IMR-90 (cell line): ENCODE measurements around the gene TGM5. TPM values are rescaled to one million over a fixed set of nuclear protein-coding genes. Genes with fewer than 3 reads are reported as not detected.
"Not testable (repeated sequence)": the region's sequence is repeated elsewhere in the genome, so short reads cannot be mapped to it uniquely, and the experiment has no call there.

Experiments used
- ATAC-seq: fragments of 200-7000 bp; cut with Tn5 transposase; 2 replicates; pipeline ENCODE4 v1.9.1; 2020; ENCODE audit warnings: low read depth, mild to moderate bottlenecking, moderate library complexity
- BruUV-seq: library from RNA; stranded (reverse); fragments of 400-500 nt; replicated peaks from 2 replicates; lab custom pipeline; 2021; lab: Mats Ljungman, UMichigan
- CTCF ChIA-PET: fragments of 300-600 bp; formaldehyde crosslinking; extraction: SDS; loops from one replicate; lab custom pipeline; 2021; ENCODE audit warnings: antibody characterized with exemption; lab: Yijun Ruan, JAX
- POLR2A ChIA-PET: fragments of 300-600 bp; sonication (Branson Sonifier 250); formaldehyde crosslinking; loops from one replicate; lab custom pipeline; 2022; ENCODE audit warnings: antibody characterized with exemption; ENCODE audit not compliant: unreplicated experiment; lab: Charles Lee
- DNase-seq: peaks from one replicate; pipeline ENCODE4 v3.0.0; 2013
- H2AFZ ChIP-seq: replicated peaks from 2 replicates; pipeline ENCODE3; 2013; ENCODE audit warnings: low read length, mild to moderate bottlenecking; ENCODE audit not compliant: poor library complexity
- H2AK5ac ChIP-seq: 2 replicates; pipeline ENCODE4 v1.6.1; 2013; ENCODE audit warnings: low read depth, low read length, inconsistent platforms
- H2AK9ac ChIP-seq: replicated peaks from 2 replicates; pipeline ENCODE3; 2013; ENCODE audit warnings: mild to moderate bottlenecking, low read depth, low read length, moderate library complexity; ENCODE audit not compliant: poor library complexity
- H2BK120ac ChIP-seq: 2 replicates; pipeline ENCODE4 v1.6.1; 2013; ENCODE audit warnings: low read depth, low read length, inconsistent platforms
- H2BK15ac ChIP-seq: 3 replicates; pipeline ENCODE4 v1.6.1; 2013; ENCODE audit warnings: low read depth, low read length, inconsistent platforms
- H2BK20ac ChIP-seq: 2 replicates; pipeline ENCODE4 v1.6.1; 2013; ENCODE audit warnings: low read depth, mild to moderate bottlenecking, inconsistent platforms, low read length, moderate library complexity
- H2BK5ac ChIP-seq: 2 replicates; pipeline ENCODE4 v1.6.1; 2013; ENCODE audit warnings: mild to moderate bottlenecking, low read depth, low read length, inconsistent platforms; ENCODE audit not compliant: poor library complexity, severe bottlenecking
- H3K14ac ChIP-seq: replicated peaks from 2 replicates; pipeline ENCODE4 v1.6.1; 2013; ENCODE audit warnings: low read depth, low read length, inconsistent platforms
- H3K18ac ChIP-seq: 2 replicates; pipeline ENCODE4 v1.6.1; 2013; ENCODE audit warnings: low read depth, low read length, control low read depth
- H3K23ac ChIP-seq: 2 replicates; pipeline ENCODE4 v1.6.1; 2013; ENCODE audit warnings: low read depth, low read length, inconsistent platforms
- H3K27ac ChIP-seq: 2 replicates; pipeline ENCODE4 v1.5.1; 2013; ENCODE audit warnings: mild to moderate bottlenecking, control low read depth, low read length; ENCODE audit not compliant: insufficient read depth
- H3K27me3 ChIP-seq: 2 replicates; pipeline ENCODE4 v1.6.1; 2013; ENCODE audit warnings: low read length; ENCODE audit not compliant: control insufficient read depth, insufficient read depth
- H3K36me3 ChIP-seq: 2 replicates; pipeline ENCODE4 v1.6.1; 2013; ENCODE audit warnings: low read length, mixed read lengths; ENCODE audit not compliant: control insufficient read depth, insufficient read depth
- H3K4ac ChIP-seq: 2 replicates; pipeline ENCODE4 v1.6.1; 2013; ENCODE audit warnings: low read depth, low read length, inconsistent platforms
- H3K4me1 ChIP-seq: 2 replicates; pipeline ENCODE4 v1.6.1; 2013; ENCODE audit warnings: low read length, mixed read lengths; ENCODE audit not compliant: control insufficient read depth, insufficient read depth
- H3K4me2 ChIP-seq: 2 replicates; pipeline ENCODE4 v1.6.1; 2013; ENCODE audit warnings: low read depth, mild to moderate bottlenecking, control low read depth, low read length, moderate library complexity
- H3K4me3 ChIP-seq: 2 replicates; pipeline ENCODE4 v1.5.1; 2013; ENCODE audit warnings: low read depth, mild to moderate bottlenecking, control low read depth, low read length, moderate library complexity; ENCODE audit not compliant: insufficient read depth
- H3K56ac ChIP-seq: 2 replicates; pipeline ENCODE4 v1.6.1; 2013; ENCODE audit warnings: low read length, inconsistent platforms; ENCODE audit not compliant: insufficient read depth; ENCODE audit errors: extremely low read depth
- H3K79me1 ChIP-seq, 2 experiments: 2 replicates each; pipeline ENCODE4 v1.6.1; 2013; ENCODE audit warnings: low read length in 2 of 2, inconsistent platforms in 1 of 2, low read depth in 1 of 2
- H3K9ac ChIP-seq: 2 replicates; pipeline ENCODE4 v1.6.1; 2013; ENCODE audit warnings: low read depth, low read length, control low read depth
- H3K9me1 ChIP-seq: 2 replicates; pipeline ENCODE4 v1.6.1; 2013; ENCODE audit warnings: low read length, inconsistent platforms; ENCODE audit not compliant: insufficient read depth
- H3K9me3 ChIP-seq: 2 replicates; pipeline ENCODE4 v1.6.1; 2013; ENCODE audit warnings: low read length; ENCODE audit not compliant: control insufficient read depth, insufficient read depth
- H4K20me1 ChIP-seq: 2 replicates; pipeline ENCODE4 v1.6.1; 2013; ENCODE audit warnings: low read length, inconsistent platforms; ENCODE audit not compliant: insufficient read depth
- H4K5ac ChIP-seq: 2 replicates; pipeline ENCODE4 v1.6.1; 2013; ENCODE audit warnings: mild to moderate bottlenecking, low read depth, low read length, control low read depth
- H4K8ac ChIP-seq, 2 experiments: 2 replicates each; pipeline ENCODE4 v1.6.1; 2013; ENCODE audit warnings: low read depth in 2 of 2, low read length in 2 of 2, control low read depth in 1 of 2, inconsistent platforms in 1 of 2
- H4K91ac ChIP-seq: 2 replicates; pipeline ENCODE4 v1.6.1; 2013; ENCODE audit warnings: low read depth, low read length, inconsistent platforms; ENCODE audit not compliant: insufficient read depth
- WGBS, 2 experiments: methylation state at CpG; one replicate each; pipeline versions ENCODE4 v1.1.5 to v1.1.7; 2013; ENCODE audit warnings: missing lambda C conversion rate in 2 of 2; ENCODE audit not compliant: insufficient read length in 1 of 2; ENCODE audit errors: extremely low coverage in 2 of 2; 5-methylcytosine and 5-hydroxymethylcytosine counted together
- dilution Hi-C: fragments of 300-500 bp; cut with HindIII; formaldehyde crosslinking; loops from one replicate; pipeline ENCODE4 v1.14.3; 2018; ENCODE audit warnings: low sequenced_read_pairs; ENCODE audit not compliant: unreplicated experiment
- in situ Hi-C: fragments of 300-500 bp; cut with MboI; formaldehyde crosslinking; loops from 3 replicates; pipeline ENCODE4 v1.14.3; 2019; ENCODE audit warnings: low sequenced_read_pairs, inconsistent platforms, mixed read lengths
- intact Hi-C: fragments of 100-400 bp; cut with micrococcal nuclease; formaldehyde crosslinking; loops from 2 replicates; pipeline ENCODE4 v1.10.0; 2022
- polyA plus RNA-seq, 3 experiments: library from polyadenylated mRNA; depleted of rRNA; stranded (reverse); fragments of >200 nt; gene quantifications; 2 replicates each; pipeline ENCODE4 v1.2.3, GENCODE V29; 2012; ENCODE audit warnings: low replicate concordance in 1 of 3
- total RNA-seq: library from RNA; depleted of rRNA; stranded (reverse); fragments of >200 nt; gene quantifications from 2 replicates; pipeline ENCODE4 v1.2.3, GENCODE V29; 2012

The TGM5 gene
- total and polyA plus RNA-seq, 2 of the 4 experiments (the other 2 are of a cell fraction): not detected

GRCh38 chr15:43289656-43290055 lies 22.9 kb upstream of the TGM5 start:
- H3K9me1 ChIP-seq, DNase-seq, H2BK120ac ChIP-seq, H4K8ac ChIP-seq, H3K9ac ChIP-seq, H4K91ac ChIP-seq, H3K4me2 ChIP-seq, H2BK20ac ChIP-seq, CTCF ChIA-PET, H3K56ac ChIP-seq, H2AFZ ChIP-seq, dilution Hi-C loops, H3K4ac ChIP-seq, H2BK5ac ChIP-seq, intact Hi-C loops, H3K4me1 ChIP-seq, H3K79me1 ChIP-seq, H4K5ac ChIP-seq, ATAC-seq, H2AK9ac ChIP-seq, H3K36me3 ChIP-seq, H4K20me1 ChIP-seq, H3K23ac ChIP-seq, BruUV-seq, POLR2A ChIA-PET, H2BK15ac ChIP-seq, in situ Hi-C loops, H2AK5ac ChIP-seq, H3K4me3 ChIP-seq, H3K27ac ChIP-seq, H3K18ac ChIP-seq, H3K14ac ChIP-seq, H3K9me3 ChIP-seq: not testable (repeated sequence)
- peaks cover 41% of the 10 kb centered on the region for H3K27me3 ChIP-seq
- no CpG with 5 or more reads among the region's 3 CpGs for WGBS, 2 experiments
